GF-D8 (cell line): ENCODE measurements around the gene TXNIP.

ENCODE experiments used
- DNase-seq: peaks from one replicate; lab custom pipeline; 2025; lab: John Stamatoyannopoulos, UW

The TXNIP gene

GRCh38 chr1:146012703-146013558 lies 16.6 kb upstream of the TXNIP start:
- DNase-seq, result peak; percentile 41

- no peak for DNase-seq
These were observed 13.9 kb upstream of the TXNIP start for GRCh38 chr1:146010126-146010738.

- DNase-seq, result no peak
These were observed 11.2 kb upstream of the TXNIP start for GRCh38 chr1:146007489-146008133.

- no peak for DNase-seq
These were observed 5.3 kb upstream of the TXNIP start for GRCh38 chr1:146001709-146002108.

GRCh38 chr1:145999321-146000024 lies 3.1 kb upstream of the TXNIP start:
- no peak for DNase-seq

- DNase-seq, result no peak
These were observed 1.3 kb upstream of the TXNIP start for GRCh38 chr1:145997718-145998023.

GRCh38 chr1:145997016-145997717 lies 788 bp upstream of the TXNIP start:
- no peak for DNase-seq

- DNase-seq, result no peak
These were observed 381 bp downstream of the TXNIP start for GRCh38 chr1:145995964-145996432.

GRCh38 chr1:145995148-145995881 lies 1.1 kb downstream of the TXNIP start:
- DNase-seq, result no peak

- DNase-seq, result no peak
These were observed 1.8 kb downstream of the TXNIP start for GRCh38 chr1:145994391-145995120.

GRCh38 chr1:145993618-145994390 lies 2.6 kb downstream of the TXNIP start:
- DNase-seq, result no peak

- DNase-seq, result no peak
These were observed 3.3 kb downstream of the TXNIP start for GRCh38 chr1:145992958-145993617.

- no peak for DNase-seq
These were observed 3.9 kb downstream of the TXNIP start for GRCh38 chr1:145992502-145992936.

GRCh38 chr1:145991735-145992412 lies 4.5 kb downstream of the TXNIP start:
- no peak for DNase-seq

- no peak for DNase-seq
These were observed 6.0 kb downstream of the TXNIP start for GRCh38 chr1:145990249-145990855.

GRCh38 chr1:145988773-145989172 lies 7.6 kb downstream of the TXNIP start:
- DNase-seq, result no peak

GRCh38 chr1:145987926-145988325 lies 8.5 kb downstream of the TXNIP start:
- no peak for DNase-seq

- DNase-seq, result no peak
These were observed 9.8 kb downstream of the TXNIP start for GRCh38 chr1:145986551-145986950.
